BE2C (cell line): ENCODE data around the gene PARD3B.

Experiments
- DNase-seq: peaks from one replicate; pipeline ENCODE4 v3.0.0-alpha.2; 2020
- H3K27me3 ChIP-seq: fragments of 250-450 bp; sonication (Bioruptor Pico); 2 replicates; pipeline ENCODE4 v1.5.1; 2020; ENCODE audit warnings: mild to moderate bottlenecking
- H3K36me3 ChIP-seq: fragments of 250-450 bp; sonication (Bioruptor Pico); 2 replicates; pipeline ENCODE4 v1.5.1; 2020; ENCODE audit warnings: mild to moderate bottlenecking
- H3K4me1 ChIP-seq: fragments of 250-450 bp; sonication (Bioruptor Pico); 2 replicates; pipeline ENCODE4 v1.5.1; 2020
- H3K4me3 ChIP-seq: 2 replicates; pipeline ENCODE4 v1.5.1; 2011; ENCODE audit warnings: low read depth, low read length
- H3K9me3 ChIP-seq: fragments of 250-450 bp; sonication (Bioruptor Pico); 2 replicates; pipeline ENCODE4 v1.5.1; 2020
- TF ChIP-seq, protein P1 (sequence below): IDR thresholded peaks from 2 replicates; pipeline ENCODE4 v1.5.1; 2012; ENCODE audit warnings: mild to moderate bottlenecking, low read depth, low read length

The PARD3B gene

GRCh38 chr2:204808494-204808893 is 263.2 kb downstream of the PARD3B start:
- DNase-seq, result no peak
- no peaks in the 10 kb centered on the region for H3K36me3 ChIP-seq

GRCh38 chr2:204824751-204825453 is 279.6 kb downstream of the PARD3B start:
- Histone ChIP-seq H3K9me3 (no peaks in the 10 kb centered on the region), H3K4me1 (no peaks in the 10 kb centered on the region), H3K27me3 (no peaks in the 10 kb centered on the region), H3K36me3 (no peaks in the 10 kb centered on the region), H3K4me3 (no peak overlapping the region)
- DNase-seq, result no peak
- TF ChIP-seq, protein P1, sequence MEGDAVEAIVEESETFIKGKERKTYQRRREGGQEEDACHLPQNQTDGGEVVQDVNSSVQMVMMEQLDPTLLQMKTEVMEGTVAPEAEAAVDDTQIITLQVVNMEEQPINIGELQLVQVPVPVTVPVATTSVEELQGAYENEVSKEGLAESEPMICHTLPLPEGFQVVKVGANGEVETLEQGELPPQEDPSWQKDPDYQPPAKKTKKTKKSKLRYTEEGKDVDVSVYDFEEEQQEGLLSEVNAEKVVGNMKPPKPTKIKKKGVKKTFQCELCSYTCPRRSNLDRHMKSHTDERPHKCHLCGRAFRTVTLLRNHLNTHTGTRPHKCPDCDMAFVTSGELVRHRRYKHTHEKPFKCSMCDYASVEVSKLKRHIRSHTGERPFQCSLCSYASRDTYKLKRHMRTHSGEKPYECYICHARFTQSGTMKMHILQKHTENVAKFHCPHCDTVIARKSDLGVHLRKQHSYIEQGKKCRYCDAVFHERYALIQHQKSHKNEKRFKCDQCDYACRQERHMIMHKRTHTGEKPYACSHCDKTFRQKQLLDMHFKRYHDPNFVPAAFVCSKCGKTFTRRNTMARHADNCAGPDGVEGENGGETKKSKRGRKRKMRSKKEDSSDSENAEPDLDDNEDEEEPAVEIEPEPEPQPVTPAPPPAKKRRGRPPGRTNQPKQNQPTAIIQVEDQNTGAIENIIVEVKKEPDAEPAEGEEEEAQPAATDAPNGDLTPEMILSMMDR, result no peak

More at GRCh38 chr2:204808494-204808893, 263.2 kb downstream of the PARD3B start:
- TF ChIP-seq, protein P1, result no peak
- Histone ChIP-seq H3K27me3 (no peaks in the 10 kb centered on the region), H3K4me3 (no peak overlapping the region), H3K9me3 (no peaks in the 10 kb centered on the region), H3K4me1 (no peaks in the 10 kb centered on the region)

DNA sequence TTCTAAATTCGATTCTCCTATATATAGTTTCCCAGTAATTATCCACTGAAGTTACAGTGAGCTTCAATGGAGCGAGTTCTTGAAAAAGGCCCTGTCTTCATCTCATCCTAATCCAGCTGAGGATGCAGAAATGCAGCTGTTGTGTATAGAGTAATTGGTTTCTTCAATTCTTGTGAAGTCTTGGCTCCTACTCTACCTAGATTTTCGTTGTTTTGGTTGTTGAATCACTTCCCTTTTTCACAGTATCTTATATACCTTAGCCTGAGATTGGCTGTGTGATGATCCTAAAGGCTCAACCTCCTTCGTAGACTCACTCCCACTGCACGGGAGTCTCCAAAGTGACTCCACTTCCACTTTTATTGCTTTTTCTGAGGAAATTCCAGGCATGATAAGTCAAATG is 280.4 kb downstream of the PARD3B start:
- Histone ChIP-seq H3K4me1 (no peaks in the 10 kb centered on the region), H3K36me3 (no peaks in the 10 kb centered on the region), H3K4me3 (no peak overlapping the region), H3K27me3 (no peaks in the 10 kb centered on the region), H3K9me3 (no peaks in the 10 kb centered on the region)
- no peak for DNase-seq
- TF ChIP-seq, protein P1, result no peak

GRCh38 chr2:204827701-204828590 is 282.7 kb downstream of the PARD3B start:
- TF ChIP-seq, protein P1, result no peak
- H3K4me3 ChIP-seq, result no peak overlapping the region
- no peaks in the 10 kb centered on the region for H3K36me3 ChIP-seq
- DNase-seq, result no peak
- no peaks in the 10 kb centered on the region for H3K27me3 ChIP-seq
- H3K4me1 ChIP-seq, result no peaks in the 10 kb centered on the region
- no peaks in the 10 kb centered on the region for H3K9me3 ChIP-seq

DNA sequence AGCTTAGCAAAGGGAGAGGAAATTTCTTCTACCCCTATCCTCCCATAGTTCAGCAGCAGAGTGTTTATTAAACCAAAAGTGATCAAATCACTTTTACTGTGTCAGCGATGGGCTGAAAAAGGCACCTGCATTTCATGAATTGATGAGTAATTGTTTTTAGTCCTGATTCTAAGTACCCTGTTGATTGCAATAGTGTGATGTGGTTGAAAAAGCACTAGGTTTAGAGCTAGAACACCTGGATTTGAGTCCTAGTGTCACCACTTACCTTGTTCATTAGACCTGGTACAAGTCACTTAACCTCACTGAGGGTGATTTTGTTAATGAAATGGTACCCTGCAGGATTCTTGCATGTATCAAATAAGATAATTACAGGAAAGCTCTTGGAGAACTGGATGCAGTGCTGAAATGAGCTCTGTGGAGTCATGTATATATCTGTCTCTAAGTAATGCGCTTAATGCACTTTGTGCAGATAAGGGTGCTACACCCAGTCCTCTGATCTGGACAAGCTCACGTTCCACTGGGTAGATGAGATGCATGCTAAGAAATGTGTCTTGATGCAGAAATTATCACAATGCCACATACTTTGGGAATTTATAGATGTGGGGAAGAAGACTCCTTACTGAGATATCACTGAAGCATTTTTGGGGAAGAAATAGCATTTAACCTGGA is 289.6 kb downstream of the PARD3B start:
- Histone ChIP-seq H3K4me1 (no peaks in the 10 kb centered on the region), H3K9me3 (no peaks in the 10 kb centered on the region), H3K27me3 (no peaks in the 10 kb centered on the region), H3K4me3 (no peak overlapping the region), H3K36me3 (no peaks in the 10 kb centered on the region)
- no peak for DNase-seq
- TF ChIP-seq, protein P1, result no peak
